Stimulated activated CD8-positive, alpha-beta memory T cell treated with anti-CD3 and anti-CD28 coated beads, Interleukin-12 subunit alpha, Interleukin-12 subunit beta, amount 100 ng/mL, for 4 hours (primary cell): ENCODE measurements around the gene ZDHHC13.

Experiments
- DNase-seq: peaks from one replicate; pipeline ENCODE4 v3.0.0-alpha.2; 2020; ENCODE audit warnings: low read depth

ZDHHC13 gene

GRCh38 chr11:19208959-19209546 is 92.1 kb downstream of the ZDHHC13 start:
- DNase-seq, result no peak

GRCh38 chr11:19209617-19210370 is 92.8 kb downstream of the ZDHHC13 start:
- no peak for DNase-seq

GRCh38 chr11:19216021-19216420 is 99.1 kb downstream of the ZDHHC13 start:
- no peak for DNase-seq

- no peak for DNase-seq
Observed at GRCh38 chr11:19216709-19217374, 99.9 kb downstream of the ZDHHC13 start.

GRCh38 chr11:19218216-19218615 is 101.2 kb downstream of the ZDHHC13 start:
- DNase-seq, result no peak

GRCh38 chr11:19218786-19219460 is 102.0 kb downstream of the ZDHHC13 start:
- DNase-seq, result no peak

GRCh38 chr11:19220903-19221724 is 104.1 kb downstream of the ZDHHC13 start:
- DNase-seq, result no peak

- no peak for DNase-seq
Observed at GRCh38 chr11:19225123-19225522, 108.2 kb downstream of the ZDHHC13 start.

GRCh38 chr11:19225581-19225980 is 108.6 kb downstream of the ZDHHC13 start:
- no peak for DNase-seq
